Small intestine (tissue), 7 donors: ENCODE data around the gene PLEKHO1. TPM values are rescaled to one million over a fixed set of nuclear protein-coding genes. Genes with fewer than 3 reads are reported as not detected.

Source experiments
- DNase-seq, 2 donors: peaks; one replicate each; pipeline versions ENCODE4 v3.0.0 to v3.0.0-alpha.2; 2013
- FAIRE-seq: peaks from 2 replicates; lab custom pipeline; 2012; peaks lifted over from hg19 to GRCh38; lab: Jason Lieb, UNC
- H3K27ac ChIP-seq, 3 donors: one replicate each; pipeline ENCODE4 v1.5.1; 2013; ENCODE audit warnings: low read length in 2 of 3, mild to moderate bottlenecking in 2 of 3, control low read depth in 1 of 3, inconsistent platforms in 1 of 3, low read depth in 1 of 3, moderate library complexity in 1 of 3
- H3K27me3 ChIP-seq, 3 donors: one replicate each; pipeline ENCODE4 v1.6.1; 2013; ENCODE audit warnings: low read length in 3 of 3, inconsistent platforms in 1 of 3; ENCODE audit not compliant: control insufficient read depth in 3 of 3, insufficient read depth in 3 of 3
- H3K36me3 ChIP-seq, 3 donors: one replicate each; pipeline ENCODE4 v1.6.1; 2013; ENCODE audit warnings: low read length in 3 of 3, inconsistent platforms in 1 of 3, low read depth in 1 of 3, mild to moderate bottlenecking in 1 of 3, moderate library complexity in 1 of 3; ENCODE audit not compliant: control insufficient read depth in 3 of 3, insufficient read depth in 2 of 3
- H3K4me1 ChIP-seq, 3 donors: one replicate each; pipeline ENCODE4 v1.6.1; 2013; ENCODE audit warnings: low read length in 2 of 3, inconsistent platforms in 1 of 3, low read depth in 1 of 3, mild to moderate bottlenecking in 1 of 3, moderate library complexity in 1 of 3; ENCODE audit not compliant: control insufficient read depth in 3 of 3, insufficient read depth in 2 of 3
- H3K4me3 ChIP-seq, 3 donors: one replicate each; pipeline ENCODE4 v1.5.1; 2013; ENCODE audit warnings: low read length in 3 of 3, control low read depth in 1 of 3, inconsistent platforms in 1 of 3, low read depth in 1 of 3, mild to moderate bottlenecking in 1 of 3, moderate library complexity in 1 of 3
- H3K9me3 ChIP-seq, 2 donors: one replicate each; pipeline ENCODE4 v1.6.1; 2013; ENCODE audit warnings: low read depth in 1 of 2, low read length in 1 of 2; ENCODE audit not compliant: control insufficient read depth in 2 of 2, insufficient read depth in 1 of 2
- WGBS, 3 donors: extraction: QIAGEN DNeasy Blood & Tissue Kit; methylation state at CpG; one replicate each; pipeline ENCODE4 v1.1.7; 2013; 5-methylcytosine and 5-hydroxymethylcytosine counted together
- polyA plus RNA-seq, 4 donors: library from polyadenylated mRNA; stranded (reverse) in 3 of 4; unstranded in 1 of 4; fragments of 200-250 nt in 3 of 4; fragments of 120-200 nt in 1 of 4; gene quantifications; one replicate each; pipeline versions ENCODE4 v1.2.1 to v1.2.3, GENCODE V29; 2013
- donor health status: healthy with polysubstance abuse.
- donor health status: control.
- donor health status: control.
- donor health status: Bipolar disorder and iron deficiency.
- donor health status: healthy.

PLEKHO1 gene
- polyA plus RNA-seq, 4 donors, result 8.1 to 38.4 (median 22.0) TPM

DNA sequence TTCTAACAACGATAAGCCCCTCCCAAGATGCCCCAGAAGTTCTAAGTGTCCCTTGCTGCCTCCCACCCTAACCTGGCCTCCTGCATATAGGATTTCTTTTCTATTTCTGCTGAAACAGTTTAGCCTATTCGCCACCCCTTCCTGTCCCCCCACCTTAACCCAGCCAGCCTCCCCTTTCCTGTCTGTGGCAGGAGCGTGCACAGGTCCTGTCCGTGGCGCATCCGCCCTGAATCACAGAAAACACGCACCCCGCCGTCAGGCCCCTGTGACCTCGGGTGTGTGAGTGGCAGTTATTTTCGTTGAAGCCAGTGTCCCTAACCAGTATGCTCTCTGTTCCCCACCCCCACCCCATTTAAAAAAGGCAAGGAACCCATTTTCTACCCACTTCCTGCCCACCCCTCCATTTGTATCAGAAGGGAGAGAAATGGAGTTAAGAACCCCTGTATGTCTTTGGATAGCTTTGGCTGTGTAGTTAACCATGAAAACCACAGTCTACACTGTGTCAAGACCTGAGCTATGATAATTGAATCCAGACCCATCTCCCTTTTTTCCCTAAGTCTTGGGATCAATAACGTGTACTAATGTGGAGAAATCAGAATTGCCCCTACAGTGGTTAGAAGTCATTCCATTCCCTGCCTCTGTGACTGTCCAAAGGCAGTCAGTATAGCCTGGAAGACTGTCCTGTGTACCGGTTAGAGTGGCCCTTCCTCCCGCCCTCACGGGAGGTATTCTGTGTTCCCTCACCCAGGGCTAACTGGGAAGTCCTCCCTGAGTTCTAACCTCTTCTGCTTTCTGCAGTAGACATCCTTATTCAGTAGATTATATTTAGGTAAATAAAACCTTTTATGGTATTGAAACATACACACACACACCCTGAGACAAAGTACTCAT lies 1.8 kb downstream of the PLEKHO1 start:
- FAIRE-seq (no peak), DNase-seq (peak; percentile 21 to 56)
- Histone ChIP-seq H3K27ac (peak overlapping the region; percentile 74 to 87 (median 76)), H3K27me3 (peaks cover 0 to 46% (median 0%) of the 10 kb centered on the region in 3 donors), H3K4me3 (peak overlapping the region; percentile 48 to 92 (median 89)), H3K36me3 (peaks cover 2 to 20% (median 7%) of the 10 kb centered on the region in 3 donors), H3K9me3 (no peaks in the 10 kb centered on the region), H3K4me1 (peaks cover 0 to 10% (median 0%) of the 10 kb centered on the region in 3 donors)
- WGBS, 3 donors, result 44 to 71% (median 55%) methylated on average over 15 of the region's 15 CpGs

DNA sequence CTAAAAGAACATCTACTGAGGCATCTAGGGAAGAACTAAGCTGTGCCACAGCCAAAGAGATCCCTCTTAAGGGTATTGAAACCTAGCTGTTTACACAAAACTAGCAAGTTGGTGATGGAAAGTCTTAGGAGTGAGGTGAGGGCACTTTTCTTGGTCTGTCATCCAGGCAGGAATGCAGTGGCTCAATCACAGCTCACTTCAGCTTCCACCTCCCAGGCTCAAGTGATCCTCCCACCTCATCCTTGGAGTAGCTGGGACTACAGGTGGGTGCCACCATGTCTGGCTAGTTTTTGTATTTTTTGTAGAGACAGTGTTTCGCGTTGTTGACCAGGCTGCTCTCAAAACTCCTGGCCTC lies 2.4 kb downstream of the PLEKHO1 start:
- Histone ChIP-seq H3K27me3 (peaks cover 0 to 46% (median 0%) of the 10 kb centered on the region in 3 donors), H3K9me3 (no peaks in the 10 kb centered on the region), H3K27ac (peak overlapping the region; percentile 8 to 87 (median 66)), H3K4me3 (peak overlapping the region in 1 of 3 donors; percentile 48), H3K36me3 (peaks cover 4 to 25% (median 7%) of the 10 kb centered on the region in 3 donors), H3K4me1 (peaks cover 0 to 10% (median 0%) of the 10 kb centered on the region in 3 donors)
- WGBS, 3 donors, result 68 to 92% (median 86%) methylated on average over 2 of the region's 2 CpGs
- FAIRE-seq, result no peak
- DNase-seq, result no peak

DNA sequence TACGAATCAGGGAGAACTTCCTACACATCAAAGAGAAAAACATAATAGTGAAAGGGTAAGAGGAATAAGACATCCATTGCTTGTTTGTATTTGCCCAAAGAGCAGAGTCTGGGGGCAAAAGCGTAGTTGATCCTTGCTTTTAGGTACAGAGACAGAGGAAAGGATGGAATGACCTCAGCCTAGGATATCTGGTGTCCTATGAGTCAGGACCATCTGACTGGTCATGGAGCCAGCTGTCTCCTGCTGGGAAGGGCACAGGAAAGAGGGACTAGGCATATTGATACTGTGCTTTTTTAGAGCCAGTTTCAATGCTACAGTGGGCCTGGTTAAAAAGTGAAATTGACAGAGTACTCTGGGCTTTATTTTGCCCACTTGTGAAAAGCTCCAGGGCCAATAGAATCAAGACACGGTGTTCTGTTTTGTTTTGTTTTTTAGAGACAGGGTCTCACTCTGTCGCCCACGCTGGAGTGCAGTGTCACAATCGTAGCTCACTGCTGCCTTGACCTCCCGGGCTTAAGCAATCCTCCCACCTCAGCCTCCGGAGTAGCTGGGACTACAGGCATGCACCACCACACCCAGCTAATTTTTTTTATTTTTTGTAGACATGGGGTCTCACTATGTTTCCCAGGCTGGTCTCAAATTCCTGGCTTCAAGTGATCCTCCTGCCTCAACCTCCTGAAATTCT lies 3.2 kb downstream of the PLEKHO1 start:
- Histone ChIP-seq H3K4me3 (no peak overlapping the region), H3K4me1 (peaks cover 0 to 10% (median 0%) of the 10 kb centered on the region in 3 donors), H3K9me3 (no peaks in the 10 kb centered on the region), H3K27ac (peak overlapping the region in 2 of 3 donors; percentile 19 to 23), H3K36me3 (peaks cover 4 to 28% (median 10%) of the 10 kb centered on the region in 3 donors), H3K27me3 (peaks cover 0 to 46% (median 0%) of the 10 kb centered on the region in 3 donors)
- no peak for FAIRE-seq
- 70 to 94% (median 89%) methylated on average over 8 of the region's 8 CpGs for WGBS, 3 donors
- no peak for DNase-seq

DNA sequence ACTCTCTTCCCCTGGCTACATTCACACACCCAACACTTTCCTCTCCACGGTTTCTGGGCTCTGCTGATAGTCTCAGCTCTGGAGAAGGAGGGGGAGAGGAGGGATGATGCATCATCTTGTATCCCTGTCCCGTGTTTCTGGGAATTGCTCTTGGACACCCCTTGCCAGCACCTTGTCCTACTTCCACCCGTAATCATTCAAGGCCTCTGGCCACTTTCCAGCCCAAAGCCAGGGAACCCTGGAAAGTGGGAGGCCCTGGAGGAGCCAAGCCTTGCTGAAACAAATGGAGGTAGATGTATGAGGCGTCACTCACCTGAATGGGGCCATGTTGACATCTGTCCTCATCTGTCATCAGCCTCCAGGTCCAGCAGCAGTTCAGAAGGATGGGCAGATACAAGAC lies 4.4 kb downstream of the PLEKHO1 start:
- no peak for FAIRE-seq
- no peak for DNase-seq
- Histone ChIP-seq H3K4me3 (no peak overlapping the region), H3K36me3 (peaks cover 4 to 35% (median 12%) of the 10 kb centered on the region in 3 donors), H3K4me1 (peaks cover 0 to 5% (median 0%) of the 10 kb centered on the region in 3 donors), H3K27me3 (peaks cover 0 to 33% (median 0%) of the 10 kb centered on the region in 3 donors), H3K27ac (peak overlapping the region in 1 of 3 donors; percentile 61), H3K9me3 (no peaks in the 10 kb centered on the region)
- 56 to 76% (median 58%) methylated on average over 4 of the region's 4 CpGs for WGBS, 3 donors

DNA sequence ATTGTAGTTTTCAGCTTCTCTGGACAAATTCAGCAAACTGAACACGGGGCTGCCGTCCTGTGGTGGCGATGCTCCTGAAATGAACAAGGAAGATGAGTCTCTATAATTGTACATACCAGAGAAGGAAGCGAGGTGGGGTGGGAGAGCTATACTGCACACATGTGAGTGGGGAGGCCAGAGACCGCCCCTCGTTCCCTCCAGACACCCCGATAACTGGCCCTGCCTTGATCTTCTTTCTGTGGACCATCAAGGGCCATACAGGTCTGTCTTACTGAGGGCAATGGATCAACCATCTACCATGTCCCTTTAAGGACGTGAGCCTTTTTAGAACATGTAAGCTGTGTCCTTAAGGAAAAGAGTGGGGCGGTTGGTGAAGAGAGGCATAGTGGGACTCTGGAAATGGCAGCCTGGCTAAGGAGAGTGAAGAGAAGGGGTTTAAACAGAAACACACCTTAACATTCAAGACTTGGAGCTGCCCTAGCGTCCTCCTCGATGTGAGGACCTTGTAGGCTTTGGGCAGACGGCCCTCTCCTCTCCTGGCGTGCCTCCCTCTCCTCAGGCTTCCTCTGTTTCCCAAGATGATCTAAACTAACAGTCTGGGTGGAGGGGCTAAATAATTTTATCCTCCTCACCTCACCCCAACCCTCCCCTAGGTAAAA lies 5.8 kb downstream of the PLEKHO1 start:
- peaks cover 4 to 43% (median 12%) of the 10 kb centered on the region in 3 donors for H3K36me3 ChIP-seq
- WGBS, 3 donors, result 91 to 98% (median 93%) methylated on average over 13 of the region's 13 CpGs
- FAIRE-seq (no peak), DNase-seq (no peak)
- no peak overlapping the region for H3K4me3 ChIP-seq
- H3K27me3 ChIP-seq, result peaks cover 0 to 24% (median 0%) of the 10 kb centered on the region in 3 donors
- H3K9me3 ChIP-seq, result no peaks in the 10 kb centered on the region
- peaks cover 0 to 10% (median 0%) of the 10 kb centered on the region in 3 donors for H3K4me1 ChIP-seq
- peak overlapping the region in 1 of 3 donors; percentile 52 for H3K27ac ChIP-seq

DNA sequence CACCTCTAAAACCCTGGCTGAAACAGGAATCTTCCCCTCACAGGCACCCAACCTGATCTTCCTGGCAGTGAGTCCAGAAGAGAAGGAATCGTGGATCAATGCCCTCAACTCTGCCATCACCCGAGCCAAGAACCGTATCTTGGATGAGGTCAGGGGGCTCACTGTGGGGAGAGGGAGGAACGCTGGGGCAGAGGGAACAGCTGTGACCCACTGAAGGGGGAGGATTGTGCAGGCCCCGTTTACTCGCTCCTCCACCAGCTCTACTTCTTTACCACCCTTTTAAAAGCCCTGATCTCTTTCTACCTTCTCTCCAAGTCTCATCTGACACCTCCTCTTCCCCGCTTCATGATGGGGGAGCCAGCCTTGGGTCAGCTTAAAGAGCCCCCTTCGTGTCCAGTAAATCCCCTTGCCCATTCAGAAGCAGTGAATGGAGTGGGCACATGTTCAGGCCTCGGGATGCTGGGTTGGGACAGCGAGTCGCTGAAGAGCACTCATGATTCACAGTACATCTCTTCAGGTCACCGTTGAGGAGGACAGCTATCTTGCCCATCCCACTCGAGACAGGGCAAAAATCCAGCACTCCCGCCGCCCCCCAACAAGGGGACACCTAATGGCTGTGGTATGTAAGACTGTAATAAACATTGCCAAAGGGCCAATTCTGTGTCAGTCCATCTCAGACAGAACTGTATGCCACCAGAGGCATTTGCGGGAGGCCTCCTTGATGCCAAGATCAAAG lies 7.3 kb downstream of the PLEKHO1 start:
- DNase-seq (no peak), FAIRE-seq (no peak)
- Histone ChIP-seq H3K4me1 (peaks cover 0 to 16% (median 2%) of the 10 kb centered on the region in 3 donors), H3K27me3 (peaks cover 0 to 9% (median 0%) of the 10 kb centered on the region in 3 donors), H3K27ac (peak overlapping the region in 1 of 3 donors; percentile 12), H3K9me3 (no peaks in the 10 kb centered on the region), H3K36me3 (peaks cover 4 to 43% (median 12%) of the 10 kb centered on the region in 3 donors), H3K4me3 (no peak overlapping the region)
- 84 to 88% (median 87%) methylated on average over 16 of the region's 16 CpGs for WGBS, 3 donors

DNA sequence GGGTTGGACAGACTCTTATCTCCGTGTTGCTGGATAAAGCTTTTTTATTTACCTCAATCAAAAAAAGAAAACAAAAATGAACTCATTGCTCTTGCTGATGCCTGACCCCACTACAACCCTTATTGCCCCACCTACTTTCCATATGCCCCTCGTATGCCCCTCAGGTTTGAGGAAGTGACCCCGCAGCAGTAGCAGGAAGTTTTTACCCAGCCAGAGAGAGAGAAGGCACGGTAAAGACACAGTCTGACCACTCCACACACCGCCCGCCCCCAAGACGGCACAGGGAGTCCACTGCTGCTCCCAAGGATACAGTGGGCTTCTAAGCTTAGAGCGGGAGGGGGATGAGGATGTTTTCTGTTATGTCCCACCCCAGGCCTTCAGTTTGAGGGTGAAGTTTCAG lies 9.8 kb downstream of the PLEKHO1 start:
- Histone ChIP-seq H3K9me3 (no peaks in the 10 kb centered on the region), H3K4me1 (peaks cover 0 to 35% (median 2%) of the 10 kb centered on the region in 3 donors), H3K36me3 (peaks cover 4 to 33% (median 12%) of the 10 kb centered on the region in 3 donors), H3K27ac (peak overlapping the region; percentile 14 to 76 (median 36)), H3K27me3 (no peaks in the 10 kb centered on the region), H3K4me3 (no peak overlapping the region)
- whole genome bisulfite sequencing, 3 donors, result 60 to 80% (median 76%) methylated on average over 8 of the region's 8 CpGs
- DNase-seq, result no peak
- no peak for FAIRE-seq
